Tongue (tissue), 2 donors: ENCODE results near the gene TTC4. TPM values are rescaled to one million over a fixed set of nuclear protein-coding genes. Genes with fewer than 3 reads are reported as not detected.
"Not testable (repeated sequence)": the region's sequence is repeated elsewhere in the genome, so short reads cannot be mapped to it uniquely, and the experiment has no call there.

Experiments used
- DNase-seq: peaks from one replicate; pipeline ENCODE4 v3.0.0-alpha.2; 2015
- total RNA-seq: library from RNA; depleted of rRNA; stranded (reverse); fragments of >200 nt; gene quantifications from one replicate; pipeline ENCODE4 v1.2.3, GENCODE V29; 2014

TTC4 gene
- total RNA-seq, 1 donor from 2014 or later, result 42.4 TPM

DNA sequence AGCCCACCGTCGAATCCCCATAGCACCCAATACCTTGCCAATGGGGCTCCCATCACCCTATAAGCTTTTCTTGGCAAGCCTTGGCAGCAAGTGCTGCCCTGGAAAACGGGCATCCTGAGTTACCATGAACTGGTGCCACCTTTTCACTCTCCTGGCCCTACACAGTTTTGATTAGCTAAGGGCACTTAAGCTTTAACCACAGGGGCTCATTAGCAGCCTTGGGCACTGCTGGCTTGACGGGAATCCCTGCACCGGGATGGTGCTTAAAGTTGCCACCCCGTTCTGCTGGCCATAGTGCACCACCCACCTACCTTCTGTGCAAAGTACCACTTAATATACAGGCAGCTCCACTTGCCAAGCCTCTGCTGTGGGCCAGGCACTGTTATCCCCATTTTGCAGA, 34.9 kb downstream of the TTC4 start:
- no peak for DNase-seq

GRCh38 chr1:54751426-54751825, 35.8 kb downstream of the TTC4 start:
- DNase-seq, result no peak

GRCh38 chr1:54754045-54754444, 38.4 kb downstream of the TTC4 start:
- no peak for DNase-seq

DNA sequence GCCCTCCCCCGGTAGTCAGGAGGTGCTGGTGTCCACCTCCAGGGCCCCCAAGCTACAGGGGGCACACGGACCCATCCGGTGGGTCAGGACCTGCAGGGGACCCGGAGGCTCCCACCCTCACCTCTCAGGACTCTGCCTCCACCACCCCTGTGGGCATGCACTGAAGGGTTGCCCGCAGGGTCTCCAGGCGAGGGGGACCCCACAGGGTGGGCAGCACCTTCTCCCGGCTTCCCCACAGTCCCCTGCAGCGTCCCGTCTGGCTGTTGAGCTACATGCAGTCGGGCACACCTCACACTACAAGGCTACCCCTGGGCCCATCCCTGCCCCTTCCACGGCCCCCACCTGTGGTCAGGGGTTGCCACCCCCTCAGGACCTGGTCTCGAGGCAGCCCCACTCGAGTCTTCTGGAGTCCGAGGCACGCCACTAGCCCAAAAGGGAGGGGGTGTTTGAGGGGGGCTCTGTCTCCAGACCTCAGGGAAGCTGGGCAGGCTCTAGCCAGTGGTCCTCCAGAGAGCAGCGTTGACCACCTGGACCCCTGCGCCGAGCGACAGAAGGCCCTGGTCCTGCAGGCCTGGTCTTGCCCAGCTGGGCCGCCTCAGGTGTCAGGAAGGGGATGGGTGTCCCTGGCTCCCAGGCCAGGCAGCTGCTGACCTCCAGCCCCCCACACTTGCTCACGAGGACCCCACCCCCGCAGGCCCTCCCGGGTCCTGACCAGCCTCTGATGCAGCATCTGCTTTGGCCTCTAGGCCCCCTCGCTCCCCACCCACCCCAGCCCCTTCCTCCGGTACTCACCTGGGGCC, 39.0 kb downstream of the TTC4 start:
- DNase-seq, result no peak

DNA sequence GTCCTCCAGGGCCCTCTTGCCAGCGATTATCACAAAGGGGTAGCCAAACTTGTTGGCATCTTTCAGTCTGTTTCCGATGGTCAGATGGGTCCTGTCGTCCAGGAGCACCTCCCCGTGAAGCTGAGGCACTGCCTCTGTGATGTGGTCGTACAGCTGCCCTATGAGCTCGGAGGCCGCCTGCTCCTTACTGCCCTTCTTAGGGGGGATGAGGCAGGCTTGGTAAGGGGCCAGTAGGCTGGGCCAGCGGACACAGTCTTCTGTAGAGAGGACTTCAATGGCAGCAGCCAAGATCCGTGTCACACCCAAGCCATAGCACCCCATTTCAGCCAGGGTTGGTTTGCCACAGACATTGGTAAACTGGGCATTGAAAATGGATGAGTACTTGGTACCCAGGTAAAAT, 42.2 kb downstream of the TTC4 start:
- DNase-seq, result no peak

DNA sequence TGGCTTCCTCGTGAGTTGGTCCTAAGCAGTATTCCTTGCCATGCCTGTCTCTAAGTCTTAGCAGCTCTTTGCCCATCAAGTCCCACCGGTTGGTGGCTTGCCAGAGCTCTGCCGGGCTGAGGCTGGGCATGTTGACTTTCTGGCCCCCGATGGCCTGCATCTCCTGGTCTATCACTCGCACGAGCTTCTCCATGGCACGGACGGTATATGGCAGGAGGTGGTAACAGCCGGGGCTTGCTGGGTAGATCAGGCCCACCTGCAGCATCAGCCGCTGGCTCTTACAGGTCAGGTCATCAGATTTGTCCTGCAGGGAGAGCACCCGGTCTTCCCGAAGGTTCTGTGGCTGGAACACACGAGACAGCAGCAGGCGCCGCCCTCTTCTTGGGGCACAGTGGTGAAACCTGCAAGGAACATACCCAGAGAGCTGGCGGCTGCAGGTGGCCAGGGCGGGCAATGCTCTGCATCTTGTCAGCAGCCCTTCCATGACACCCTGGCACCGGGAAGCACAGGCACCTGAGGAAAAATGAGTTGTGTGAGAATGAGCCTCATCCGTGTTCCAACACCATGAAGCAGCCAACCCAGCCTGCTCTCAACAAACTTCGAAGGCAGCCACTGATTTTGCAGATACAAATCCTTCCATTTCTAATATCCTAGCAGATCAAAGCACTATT, 43.2 kb downstream of the TTC4 start:
- DNase-seq, result no peak

DNA sequence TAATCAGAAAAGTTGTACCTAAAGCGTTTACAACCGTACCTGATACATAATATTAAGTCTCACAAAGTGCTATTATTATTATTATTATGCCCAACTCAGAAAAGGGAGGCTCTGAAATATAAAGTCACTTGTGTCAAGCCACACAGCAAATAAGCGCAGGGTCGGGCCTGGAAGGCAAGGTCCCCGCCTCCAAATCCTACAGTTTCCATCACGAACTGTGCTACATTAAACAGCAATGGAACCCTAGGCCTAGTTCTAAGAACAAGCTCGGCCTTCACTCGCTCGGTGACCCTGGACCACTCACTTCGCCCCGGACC, 48.1 kb downstream of the TTC4 start:
- DNase-seq, result no peak

GRCh38 chr1:54764133-54764921, 48.7 kb downstream of the TTC4 start, which contains the start of gene PARS2:
Gene PARS2 (minus strand): TSS chr1:54764523. CDS start chr1:54759161, 5,362 bp downstream.
- DNase-seq, result peak; percentile 100

DNA sequence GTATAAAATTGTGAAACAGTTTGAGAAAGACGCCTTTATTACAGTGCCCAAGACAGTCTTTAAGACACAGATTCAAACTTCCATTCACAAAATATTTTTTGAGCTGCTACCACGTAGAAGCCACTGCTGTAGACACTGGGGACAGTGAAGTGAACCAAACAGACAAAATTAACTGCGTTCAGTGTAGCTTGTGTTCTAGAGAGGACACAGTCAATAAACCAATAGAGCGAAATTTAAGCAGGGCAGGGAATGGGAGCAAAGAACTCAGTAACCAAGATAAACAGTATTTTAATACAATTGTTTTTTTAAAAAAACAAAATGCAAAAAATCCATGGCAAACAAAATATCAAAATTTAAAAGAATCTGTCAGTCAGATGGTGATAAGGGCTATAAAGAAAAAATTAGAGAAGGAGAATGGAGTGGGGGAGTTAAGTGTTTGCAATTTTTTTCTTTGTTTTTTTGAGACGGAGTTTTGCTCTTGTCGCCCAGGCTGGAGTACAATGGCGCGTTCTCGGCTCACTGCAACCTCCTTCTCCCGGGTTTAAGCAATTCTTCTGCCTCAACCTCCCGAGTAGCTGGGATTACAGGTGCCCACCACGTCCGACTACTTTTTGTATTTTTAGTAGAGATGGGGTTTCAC, 49.4 kb downstream of the TTC4 start:
- DNase-seq, result no peak

DNA sequence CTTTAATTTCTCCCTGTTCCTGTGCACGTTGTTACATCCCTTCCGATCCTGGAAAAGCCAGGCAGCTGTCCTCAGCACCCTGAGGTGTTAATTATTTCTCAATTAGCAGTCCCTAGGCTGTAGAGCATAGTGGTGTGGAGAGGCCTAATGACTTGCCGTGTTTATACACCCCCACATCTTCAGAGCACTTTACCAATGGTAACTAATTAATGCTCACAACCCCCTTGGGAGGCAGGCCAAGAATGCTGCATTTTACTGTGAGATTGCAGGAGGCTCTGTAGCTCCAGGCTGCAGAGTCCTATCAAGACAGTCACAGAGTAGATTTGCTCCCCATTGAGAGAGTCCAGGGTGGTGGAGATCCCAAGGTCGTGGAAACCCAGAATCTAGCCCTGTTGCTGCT, 51.1 kb downstream of the TTC4 start:
- DNase-seq, result no peak

GRCh38 chr1:54767526-54767925, 51.9 kb downstream of the TTC4 start:
- DNase-seq, result no peak

DNA sequence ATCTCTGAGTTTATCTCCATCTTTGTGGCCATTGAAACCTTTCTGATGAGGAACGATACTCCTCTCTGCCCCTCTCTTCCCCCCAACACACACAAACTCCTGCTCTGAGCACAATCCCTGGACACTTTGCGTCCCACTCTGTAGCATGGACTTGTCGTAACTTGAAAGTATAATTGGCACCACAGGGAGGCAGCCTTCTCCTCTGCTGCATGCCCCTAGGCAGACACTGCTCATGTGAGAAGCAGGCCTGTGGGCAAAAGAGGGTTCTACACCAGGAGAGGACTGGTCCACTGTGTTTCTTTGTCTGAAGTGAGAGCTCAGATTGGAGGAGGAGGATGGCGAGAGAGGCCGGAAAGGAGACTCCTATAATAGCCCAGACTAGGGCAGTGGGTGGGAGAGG, 52.4 kb downstream of the TTC4 start:
- DNase-seq, result no peak

- DNase-seq, result no peak
Measured at GRCh38 chr1:54772951-54773350, 57.3 kb downstream of the TTC4 start.

GRCh38 chr1:54774820-54775498, 59.3 kb downstream of the TTC4 start:
- DNase-seq, result peak; percentile 27

DNA sequence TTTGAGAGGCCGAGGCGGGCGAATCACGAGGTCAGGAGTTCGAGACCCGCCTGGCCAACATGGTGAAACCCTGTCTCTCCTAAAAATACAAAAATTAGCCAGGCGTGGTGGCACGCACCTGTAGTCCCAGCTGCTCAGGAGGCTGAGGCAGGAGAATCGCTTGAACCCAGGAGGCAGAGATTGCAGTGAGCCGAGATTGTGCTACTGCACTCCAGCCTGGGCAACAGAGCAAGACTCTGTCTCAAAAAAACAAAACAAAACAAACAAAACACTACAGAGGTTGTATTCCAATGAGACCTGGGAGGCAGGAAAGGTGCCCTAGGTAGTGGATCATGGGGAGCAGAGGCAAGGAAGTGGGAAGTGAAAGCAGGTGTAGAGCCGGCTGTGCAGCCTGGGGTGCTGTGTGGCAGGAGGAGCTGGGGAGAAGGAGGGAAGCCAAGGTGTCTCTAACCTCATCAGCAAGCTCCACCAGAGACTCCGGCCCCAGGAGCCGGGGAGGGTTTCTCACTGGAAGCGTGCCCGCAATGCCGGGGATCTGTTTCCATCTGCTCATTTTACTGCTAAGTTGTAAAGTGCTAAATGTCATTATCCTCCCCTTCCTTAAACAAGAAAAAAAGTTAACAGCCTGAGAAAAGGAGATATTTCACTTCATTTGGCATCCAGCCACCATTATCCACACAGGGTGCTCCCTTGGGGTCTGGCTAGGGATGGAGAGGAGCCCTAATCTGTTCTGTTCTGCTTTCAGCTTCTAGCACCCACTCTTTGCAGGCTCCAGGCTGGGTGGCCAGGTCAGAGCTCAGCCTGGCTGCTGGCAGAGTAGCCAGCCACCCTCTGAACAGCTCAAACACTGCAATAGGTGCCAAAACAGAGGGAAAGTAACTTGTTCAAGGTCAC, 60.4 kb downstream of the TTC4 start:
- not testable (repeated sequence) for DNase-seq

GRCh38 chr1:54777011-54777410, 61.4 kb downstream of the TTC4 start:
- DNase-seq, result no peak

- DNase-seq, result no peak
Measured at GRCh38 chr1:54777431-54777830, 61.8 kb downstream of the TTC4 start.

DNA sequence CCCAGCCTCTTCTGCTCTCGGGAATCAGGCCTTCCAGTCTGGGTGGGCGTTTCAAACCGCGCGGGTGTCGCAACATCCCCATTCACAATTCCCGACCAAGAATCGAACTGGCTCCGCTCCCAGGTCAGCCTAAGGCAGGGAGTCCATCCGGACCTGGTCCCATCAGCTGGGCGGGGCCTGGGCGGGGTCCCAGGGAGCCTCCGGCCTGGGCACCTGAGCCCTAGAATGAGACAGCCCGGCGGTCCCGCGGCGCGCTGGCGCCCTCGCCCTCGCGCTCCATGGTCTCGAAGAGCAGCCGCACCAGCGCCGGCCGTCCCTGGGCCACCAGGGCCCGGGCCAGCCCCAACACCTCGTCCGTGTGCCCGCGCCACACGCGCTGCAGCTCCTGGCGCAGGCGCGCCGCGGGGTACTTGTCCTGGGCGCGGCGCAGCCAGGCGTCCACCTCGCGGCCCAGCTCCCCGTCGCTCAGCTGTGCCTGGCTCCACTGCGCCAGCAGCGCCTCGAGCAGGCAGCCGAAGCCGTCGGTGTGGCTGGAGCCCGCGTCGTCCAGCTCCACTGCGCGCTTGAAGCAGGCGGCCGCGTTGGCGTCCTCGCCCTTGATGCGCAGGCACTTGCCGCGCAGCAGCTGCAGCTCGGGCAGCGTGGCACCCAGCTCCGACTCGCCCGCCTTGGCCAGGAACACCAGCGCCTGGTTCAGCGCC, 65.5 kb downstream of the TTC4 start:
- DNase-seq, result peak; percentile 46

DNA sequence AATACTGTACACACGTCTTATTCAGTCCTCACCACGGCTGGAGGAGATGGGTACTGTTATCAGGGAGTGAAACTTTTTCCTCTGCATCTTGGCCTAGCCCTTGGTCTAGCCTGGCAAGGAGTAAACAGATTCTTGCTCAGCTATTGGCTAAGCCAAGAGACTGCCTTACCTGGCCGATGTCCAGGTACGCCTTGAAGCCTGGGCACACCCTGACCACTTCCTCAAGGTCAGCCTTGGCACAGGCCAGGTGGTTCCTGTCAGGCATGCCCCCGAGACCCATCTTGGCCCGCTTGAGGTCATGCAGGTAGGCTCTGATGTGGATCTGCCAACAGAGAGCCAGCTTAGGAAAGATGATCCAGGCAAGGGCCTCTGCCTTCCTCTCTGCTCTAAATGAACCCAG, 66.5 kb downstream of the TTC4 start:
- DNase-seq, result no peak

- DNase-seq, result no peak
Measured at GRCh38 chr1:54782588-54782987, 66.9 kb downstream of the TTC4 start.
